SU-DHL-6 (cell line): ENCODE data around the gene TMEM130.

Experiments used
- EZH2phosphoT487 ChIP-seq: fragments of 200-600 bp; sonication (generic), shearing (Covaris generic); conservative IDR thresholded peaks from 2 replicates; pipeline ENCODE4 v1.6.1; 2018; ENCODE audit warnings: mild to moderate bottlenecking, antibody characterized with exemption, low read length, moderate library complexity, mixed read lengths
- TF ChIP-seq, protein P1 (sequence below): fragments of 200-600 bp; sonication (generic); IDR thresholded peaks from one replicate; pipeline ENCODE4 v1.5.1; 2017; ENCODE audit warnings: antibody characterized with exemption, mild to moderate bottlenecking, low read length, moderate library complexity; ENCODE audit not compliant: insufficient read depth, poor library complexity, severe bottlenecking

DNA sequence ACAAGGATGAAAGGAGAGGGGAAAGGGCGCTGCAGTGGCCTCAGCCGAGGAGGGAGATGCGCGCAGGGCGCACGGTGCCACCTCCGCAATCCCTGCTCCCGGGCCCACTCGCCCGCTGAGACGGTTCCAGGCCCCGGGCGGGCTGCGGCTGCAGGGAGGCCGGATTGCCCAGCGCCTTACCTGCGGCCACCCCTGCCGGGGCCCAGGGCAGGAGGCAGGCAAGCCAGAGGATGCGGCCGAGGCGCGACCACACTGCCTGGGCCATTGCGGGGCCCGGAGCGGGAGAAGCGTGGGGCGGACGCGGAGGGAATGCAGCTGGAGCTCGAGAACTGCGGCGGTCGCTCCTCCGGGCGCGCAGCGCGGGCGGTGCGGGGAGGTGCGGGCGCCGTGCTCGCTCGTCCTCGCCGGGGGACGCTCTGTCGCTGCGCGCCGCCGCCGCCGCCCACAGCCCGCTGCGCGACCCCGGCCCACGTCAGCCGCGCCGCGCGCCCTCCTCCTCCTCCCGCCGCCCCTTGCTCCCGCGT is at the start of gene TMEM130:
- TF ChIP-seq, protein P1, sequence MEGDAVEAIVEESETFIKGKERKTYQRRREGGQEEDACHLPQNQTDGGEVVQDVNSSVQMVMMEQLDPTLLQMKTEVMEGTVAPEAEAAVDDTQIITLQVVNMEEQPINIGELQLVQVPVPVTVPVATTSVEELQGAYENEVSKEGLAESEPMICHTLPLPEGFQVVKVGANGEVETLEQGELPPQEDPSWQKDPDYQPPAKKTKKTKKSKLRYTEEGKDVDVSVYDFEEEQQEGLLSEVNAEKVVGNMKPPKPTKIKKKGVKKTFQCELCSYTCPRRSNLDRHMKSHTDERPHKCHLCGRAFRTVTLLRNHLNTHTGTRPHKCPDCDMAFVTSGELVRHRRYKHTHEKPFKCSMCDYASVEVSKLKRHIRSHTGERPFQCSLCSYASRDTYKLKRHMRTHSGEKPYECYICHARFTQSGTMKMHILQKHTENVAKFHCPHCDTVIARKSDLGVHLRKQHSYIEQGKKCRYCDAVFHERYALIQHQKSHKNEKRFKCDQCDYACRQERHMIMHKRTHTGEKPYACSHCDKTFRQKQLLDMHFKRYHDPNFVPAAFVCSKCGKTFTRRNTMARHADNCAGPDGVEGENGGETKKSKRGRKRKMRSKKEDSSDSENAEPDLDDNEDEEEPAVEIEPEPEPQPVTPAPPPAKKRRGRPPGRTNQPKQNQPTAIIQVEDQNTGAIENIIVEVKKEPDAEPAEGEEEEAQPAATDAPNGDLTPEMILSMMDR: no peak
- no peak for TF ChIP-seq EZH2phosphoT487
